Measurements from ENCODE around the gene RABAC1.
A peak's percentile ranks its signal among the peaks of the same experiment; 100 is the strongest.

Gene RABAC1

DNA sequence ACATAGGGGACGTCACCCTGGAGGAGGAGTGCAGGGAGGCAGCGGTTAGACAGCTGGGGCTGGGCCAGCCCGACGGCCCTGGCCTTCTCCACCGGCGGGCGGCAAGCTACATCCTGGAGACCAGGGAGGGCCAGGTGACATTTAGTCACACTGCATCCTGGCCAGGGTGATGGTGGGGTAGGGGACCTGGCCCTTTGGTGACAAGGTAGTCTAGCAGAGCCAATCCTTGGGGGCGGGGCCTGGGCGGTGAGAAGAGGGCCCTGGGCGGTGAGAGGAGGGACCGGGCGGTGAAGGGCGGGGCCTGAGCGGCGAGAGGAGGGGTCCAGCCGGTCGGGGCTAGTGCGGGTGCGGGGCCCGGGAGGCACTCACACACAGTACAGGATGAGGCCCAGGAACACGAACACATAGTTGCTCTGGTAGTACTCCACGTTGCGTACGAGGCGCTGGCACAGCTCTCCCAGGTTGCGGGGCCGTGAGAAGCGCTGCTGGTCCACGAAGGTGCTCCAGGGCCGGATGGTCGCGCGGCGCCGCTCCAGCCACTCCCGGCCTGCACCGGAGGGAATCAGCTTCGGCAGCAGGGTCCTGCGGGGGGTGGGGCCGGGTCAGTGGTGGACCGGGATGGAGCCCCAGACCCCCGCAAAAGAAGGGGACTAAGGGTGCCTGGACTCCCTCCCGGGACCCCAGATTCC is 610 bp downstream of the RABAC1 start:
- Histone ChIP-seq H4K20me1 (ENCODE audit: insufficient read depth, low read length) (no peaks in the 10 kb centered on the region), H3K79me2 (ENCODE audit: low read length) (no peaks in the 10 kb centered on the region), H3K27me3 (replicated peaks; ENCODE audit: insufficient read depth, low read length) (no peaks in the 10 kb centered on the region), H3K4me2 (ENCODE audit: low read depth, low read length) (peak overlapping the region; percentile 96), H3F3A (ENCODE audit: insufficient read depth, low read length) (peaks cover 12% of the 10 kb centered on the region; the same call in 1 of the 2 replicates), H3K4me1 (ENCODE audit: low read length) (peaks cover 12% of the 10 kb centered on the region), H3K9me2 (replicated peaks; ENCODE audit: insufficient read depth, low read length) (no peaks in the 10 kb centered on the region), H3K4me3 (ENCODE audit: low read length) (peak overlapping the region; percentile 96), H2AFZ (ENCODE audit: low read length) (peak overlapping the region; percentile 99), H3K9ac (ENCODE audit: low read length) (peak overlapping the region; percentile 87), H3K9me3 (replicated peaks; ENCODE audit: insufficient read depth, low read length) (no peaks in the 10 kb centered on the region), H3K36me3 (replicated peaks; ENCODE audit: insufficient read depth, low read length) (no peaks in the 10 kb centered on the region), H3K27ac (ENCODE audit: low read length) (peak overlapping the region; percentile 71)
- peak; percentile 82 for DNase-seq
- no peak for TF ChIP-seq EZH2phosphoT487 (IDR thresholded peaks at IDR 0.05; ENCODE audit: low read length)
- TF ChIP-seq, protein P1, sequence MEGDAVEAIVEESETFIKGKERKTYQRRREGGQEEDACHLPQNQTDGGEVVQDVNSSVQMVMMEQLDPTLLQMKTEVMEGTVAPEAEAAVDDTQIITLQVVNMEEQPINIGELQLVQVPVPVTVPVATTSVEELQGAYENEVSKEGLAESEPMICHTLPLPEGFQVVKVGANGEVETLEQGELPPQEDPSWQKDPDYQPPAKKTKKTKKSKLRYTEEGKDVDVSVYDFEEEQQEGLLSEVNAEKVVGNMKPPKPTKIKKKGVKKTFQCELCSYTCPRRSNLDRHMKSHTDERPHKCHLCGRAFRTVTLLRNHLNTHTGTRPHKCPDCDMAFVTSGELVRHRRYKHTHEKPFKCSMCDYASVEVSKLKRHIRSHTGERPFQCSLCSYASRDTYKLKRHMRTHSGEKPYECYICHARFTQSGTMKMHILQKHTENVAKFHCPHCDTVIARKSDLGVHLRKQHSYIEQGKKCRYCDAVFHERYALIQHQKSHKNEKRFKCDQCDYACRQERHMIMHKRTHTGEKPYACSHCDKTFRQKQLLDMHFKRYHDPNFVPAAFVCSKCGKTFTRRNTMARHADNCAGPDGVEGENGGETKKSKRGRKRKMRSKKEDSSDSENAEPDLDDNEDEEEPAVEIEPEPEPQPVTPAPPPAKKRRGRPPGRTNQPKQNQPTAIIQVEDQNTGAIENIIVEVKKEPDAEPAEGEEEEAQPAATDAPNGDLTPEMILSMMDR (IDR thresholded peaks at IDR 0.05; ENCODE audit: low read length): no peak
- no peak for TF ChIP-seq EZH2 (optimal IDR thresholded peaks at IDR 0.05; ENCODE audit: low read depth, low read length)

DNA sequence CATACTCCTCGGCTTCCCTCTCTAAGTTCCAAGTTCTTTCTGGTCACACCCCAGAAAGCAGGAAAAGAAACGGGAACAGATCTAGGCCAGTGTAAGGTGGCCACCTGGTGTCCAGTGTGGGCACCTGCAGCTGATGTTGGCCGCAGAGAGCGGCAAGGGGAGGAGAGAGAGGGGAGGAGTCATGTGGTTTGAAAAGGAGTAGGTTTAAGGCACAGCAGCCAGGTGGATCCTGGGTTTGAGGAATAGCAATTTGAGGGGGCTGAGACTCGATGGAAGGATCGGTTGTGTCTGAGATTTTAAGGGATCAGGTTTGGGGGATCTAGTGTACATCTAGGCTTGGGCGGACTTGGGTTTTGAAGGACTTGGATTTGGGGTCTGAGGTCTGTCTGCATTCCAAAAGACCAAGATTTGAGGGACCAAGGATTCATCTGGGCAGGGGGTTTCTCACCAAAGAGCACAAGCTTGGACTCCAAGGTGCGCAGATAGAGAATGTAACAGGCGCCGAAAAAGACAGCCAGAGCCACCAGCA is 1.2 kb downstream of the RABAC1 start:
- H3K4me3 ChIP-seq (ENCODE audit: low read length): peak overlapping the region; percentile 96
- peak overlapping the region; percentile 96 for H3K4me2 ChIP-seq (ENCODE audit: low read depth, low read length)
- peak overlapping the region; percentile 99 for H2AFZ ChIP-seq (ENCODE audit: low read length)
- TF ChIP-seq, protein P1 (IDR thresholded peaks at IDR 0.05; ENCODE audit: low read length): peak; percentile 97
- TF ChIP-seq EZH2 (optimal IDR thresholded peaks at IDR 0.05; ENCODE audit: low read depth, low read length): no peak
- peaks cover 12% of the 10 kb centered on the region; the same call in 1 of the 2 replicates for H3F3A ChIP-seq (ENCODE audit: insufficient read depth, low read length)
- H3K9me2 ChIP-seq (replicated peaks; ENCODE audit: insufficient read depth, low read length): no peaks in the 10 kb centered on the region
- H3K9me3 ChIP-seq (replicated peaks; ENCODE audit: insufficient read depth, low read length): no peaks in the 10 kb centered on the region
- H3K9ac ChIP-seq (ENCODE audit: low read length): peak overlapping the region; percentile 87
- no peaks in the 10 kb centered on the region for H3K36me3 ChIP-seq (replicated peaks; ENCODE audit: insufficient read depth, low read length)
- H3K27ac ChIP-seq (ENCODE audit: low read length): peak overlapping the region; percentile 71
- H3K27me3 ChIP-seq (replicated peaks; ENCODE audit: insufficient read depth, low read length): no peaks in the 10 kb centered on the region
- H4K20me1 ChIP-seq (ENCODE audit: insufficient read depth, low read length): no peaks in the 10 kb centered on the region
- H3K79me2 ChIP-seq (ENCODE audit: low read length): no peaks in the 10 kb centered on the region
- H3K4me1 ChIP-seq (ENCODE audit: low read length): peaks cover 12% of the 10 kb centered on the region
- peak; percentile 83 for DNase-seq

DNA sequence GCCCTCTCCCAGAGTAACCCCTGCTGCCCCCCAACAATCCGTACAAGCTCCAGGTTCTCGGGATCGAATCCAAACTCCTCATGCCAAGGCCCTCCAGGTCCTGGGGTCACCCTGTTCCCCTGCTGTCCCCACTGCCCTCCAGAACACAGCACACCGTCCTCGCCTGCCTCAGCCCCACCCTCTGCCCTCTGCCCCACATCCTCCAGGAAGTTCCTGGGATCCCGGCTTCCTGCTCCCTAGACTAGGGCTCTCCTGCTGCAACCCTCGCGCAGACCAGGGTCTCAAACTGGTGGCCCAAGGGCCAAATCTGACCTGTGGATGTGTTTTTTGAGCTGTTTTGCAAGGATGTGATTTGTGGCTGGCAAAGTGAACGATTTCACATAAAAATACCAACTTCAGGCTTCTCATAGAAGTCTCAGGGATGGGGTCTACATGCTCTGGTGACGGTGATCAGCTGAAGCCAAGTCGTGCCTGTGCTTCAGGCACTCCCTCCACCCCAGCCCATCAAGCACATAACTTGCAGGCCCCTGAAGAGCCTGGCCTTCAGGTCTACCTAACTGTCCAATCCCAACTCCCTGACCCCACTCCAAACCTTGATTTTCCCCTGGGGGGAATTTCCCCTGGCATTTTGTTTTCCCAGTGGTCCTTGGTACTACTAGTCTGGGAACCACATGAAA is 1.8 kb downstream of the RABAC1 start:
- H3K9me2 ChIP-seq (replicated peaks; ENCODE audit: insufficient read depth, low read length): no peaks in the 10 kb centered on the region
- no peaks in the 10 kb centered on the region for H3K79me2 ChIP-seq (ENCODE audit: low read length)
- H3K4me3 ChIP-seq (ENCODE audit: low read length): no peak overlapping the region
- H3K27me3 ChIP-seq (replicated peaks; ENCODE audit: insufficient read depth, low read length): no peaks in the 10 kb centered on the region
- H3K36me3 ChIP-seq (replicated peaks; ENCODE audit: insufficient read depth, low read length): no peaks in the 10 kb centered on the region
- no peaks in the 10 kb centered on the region for H3K9me3 ChIP-seq (replicated peaks; ENCODE audit: insufficient read depth, low read length)
- H3K4me1 ChIP-seq (ENCODE audit: low read length): peaks cover 12% of the 10 kb centered on the region
- no peak for TF ChIP-seq EZH2 (optimal IDR thresholded peaks at IDR 0.05; ENCODE audit: low read depth, low read length)
- TF ChIP-seq, protein P1 (IDR thresholded peaks at IDR 0.05; ENCODE audit: low read length): no peak
- TF ChIP-seq EZH2phosphoT487 (IDR thresholded peaks at IDR 0.05; ENCODE audit: low read length): no peak
- no peak overlapping the region for H2AFZ ChIP-seq (ENCODE audit: low read length)
- no peak overlapping the region for H3K27ac ChIP-seq (ENCODE audit: low read length)
- no peak overlapping the region for H3K9ac ChIP-seq (ENCODE audit: low read length)
- no peak for DNase-seq
- peaks cover 12% of the 10 kb centered on the region; the same call in 1 of the 2 replicates for H3F3A ChIP-seq (ENCODE audit: insufficient read depth, low read length)
- peak overlapping the region; percentile 96; the same call in 1 of the 2 replicates for H3K4me2 ChIP-seq (ENCODE audit: low read depth, low read length)
- no peaks in the 10 kb centered on the region for H4K20me1 ChIP-seq (ENCODE audit: insufficient read depth, low read length)

Data from MM.1S (cell line).